Stimulated activated CD8-positive, alpha-beta memory T cell treated with anti-CD3 and anti-CD28 coated beads, Interleukin-15, amount 100 ng/mL, for 1 hour (primary cell): ENCODE data around the gene PACS1.
"Not testable (repeated sequence)": the region's sequence is repeated elsewhere in the genome, so short reads cannot be mapped to it uniquely, and the experiment has no call there.

ENCODE experiments used
- DNase-seq: peaks from one replicate; pipeline ENCODE4 v3.0.0-alpha.2; 2020; ENCODE audit warnings: low read depth

Gene PACS1

GRCh38 chr11:66277064-66277463, 207.0 kb downstream of the PACS1 start:
- DNase-seq = not testable (repeated sequence)

- DNase-seq = no peak
Measured at GRCh38 chr11:66277471-66278362, 207.6 kb downstream of the PACS1 start, which contains the start of gene CNIH2. CNIH2 (plus strand) TSS chr11:66278175; CDS start chr11:66278457, 282 bp downstream.

GRCh38 chr11:66278363-66279091, 208.5 kb downstream of the PACS1 start:
- no peak for DNase-seq

- DNase-seq = no peak
Measured at GRCh38 chr11:66279092-66279734, 209.1 kb downstream of the PACS1 start.

- no peak for DNase-seq
Measured at GRCh38 chr11:66280428-66280827, 210.4 kb downstream of the PACS1 start.

GRCh38 chr11:66281001-66281400, 210.9 kb downstream of the PACS1 start:
- no peak for DNase-seq

GRCh38 chr11:66281776-66282467, 211.8 kb downstream of the PACS1 start:
- no peak for DNase-seq

- DNase-seq = peak; percentile 98
Measured at GRCh38 chr11:66282468-66283455, 212.7 kb downstream of the PACS1 start.

- no peak for DNase-seq
Measured at GRCh38 chr11:66283461-66284105, 213.5 kb downstream of the PACS1 start.

- no peak for DNase-seq
Measured at GRCh38 chr11:66284526-66285078, 214.5 kb downstream of the PACS1 start.

GRCh38 chr11:66285250-66285947, 215.3 kb downstream of the PACS1 start:
- DNase-seq = no peak

- no peak for DNase-seq
Measured at GRCh38 chr11:66286699-66287098, 216.6 kb downstream of the PACS1 start.

GRCh38 chr11:66287211-66287888, 217.3 kb downstream of the PACS1 start:
- DNase-seq = no peak

- no peak for DNase-seq
Measured at GRCh38 chr11:66287889-66288670, 218.0 kb downstream of the PACS1 start.

GRCh38 chr11:66288671-66289547, 218.8 kb downstream of the PACS1 start, which contains the start of gene YIF1A:
YIF1A (minus strand) TSS chr11:66289143; CDS start chr11:66288985, 158 bp downstream.
- peak; percentile 94 for DNase-seq

- peak; percentile 42 for DNase-seq
Measured at GRCh38 chr11:66289548-66290329, 219.7 kb downstream of the PACS1 start.
